Hepatocyte (in vitro differentiated cells): ENCODE results near the gene RGPD5. TPM values are rescaled to one million over a fixed set of nuclear protein-coding genes. Genes with fewer than 3 reads are reported as not detected.
"Not testable (repeated sequence)": the region's sequence is repeated elsewhere in the genome, so short reads cannot be mapped to it uniquely, and the experiment has no call there.

Experiments
- DNase-seq: peaks from one replicate; pipeline ENCODE4 v3.0.0-alpha.2; 2016; ENCODE audit warnings: low spot score
- H2AFZ ChIP-seq: fragments of 200-600 bp; sonication (generic); 2 replicates; pipeline ENCODE4 v1.6.0; 2016; ENCODE audit warnings: antibody characterized with exemption, mild to moderate bottlenecking
- H3K27ac ChIP-seq: fragments of 200-600 bp; sonication (generic); 2 replicates; pipeline ENCODE4 v1.5.1; 2016; ENCODE audit warnings: mild to moderate bottlenecking
- H3K27me3 ChIP-seq: fragments of 200-600 bp; sonication (generic); 2 replicates; pipeline ENCODE4 v1.6.1; 2016
- H3K36me3 ChIP-seq: fragments of 200-600 bp; sonication (generic); replicated peaks from 2 replicates; pipeline ENCODE4 v1.5.1; 2016; ENCODE audit warnings: low read depth; ENCODE audit not compliant: insufficient read depth
- H3K4me1 ChIP-seq: fragments of 200-600 bp; sonication (generic); 2 replicates; pipeline ENCODE4 v1.5.1; 2016; ENCODE audit warnings: mild to moderate bottlenecking, moderate library complexity; ENCODE audit not compliant: insufficient read depth
- H3K4me2 ChIP-seq: fragments of 200-600 bp; sonication (generic); 2 replicates; pipeline ENCODE4 v1.6.0; 2016
- H3K4me3 ChIP-seq: fragments of 200-600 bp; sonication (generic); 2 replicates; pipeline ENCODE4 v1.5.1; 2016; ENCODE audit warnings: mild to moderate bottlenecking
- H3K79me2 ChIP-seq: fragments of 200-600 bp; sonication (generic); 2 replicates; pipeline ENCODE4 v1.6.0; 2017; ENCODE audit warnings: mild to moderate bottlenecking
- H3K9me2 ChIP-seq: fragments of 200-600 bp; sonication (generic); replicated peaks from 2 replicates; pipeline ENCODE4 v1.6.0; 2017; ENCODE audit warnings: mild to moderate bottlenecking; ENCODE audit not compliant: insufficient read depth
- H3K9me3 ChIP-seq: fragments of 200-600 bp; sonication (generic); 2 replicates; pipeline ENCODE4 v1.5.1; 2016; ENCODE audit warnings: low read depth, mild to moderate bottlenecking
- H4K20me1 ChIP-seq: fragments of 200-600 bp; sonication (generic); 2 replicates; pipeline ENCODE4 v1.6.0; 2016; ENCODE audit warnings: mild to moderate bottlenecking; ENCODE audit not compliant: insufficient read depth, poor library complexity, severe bottlenecking
- WGBS: methylation state at CpG from one replicate; pipeline ENCODE4 v1.1.6; 2016; ENCODE audit warnings: low lambda C conversion rate; ENCODE audit errors: missing lambda C conversion rate; 5-methylcytosine and 5-hydroxymethylcytosine counted together
- polyA plus RNA-seq: library from polyadenylated mRNA; unstranded; fragments of >200 nt; fragmentation: Nextera tagmentation; extraction: Ambion mirVana; gene quantifications from 2 replicates; pipeline ENCODE4 v1.2.1, GENCODE V29; 2016
- total RNA-seq: library from RNA; depleted of rRNA; stranded (reverse); fragments of >200 nt; gene quantifications from 2 replicates; pipeline ENCODE4 v1.2.3, GENCODE V29; 2014

Gene RGPD5
- total and polyA plus RNA-seq, 2 experiments from 2014 or later: 11.6 to 46.3 TPM

GRCh38 chr2:109768934-109769333 lies 25.2 kb upstream of the RGPD5 start:
- H3K79me2 ChIP-seq, DNase-seq, H3K9me2 ChIP-seq, H3K27ac ChIP-seq, H2AFZ ChIP-seq, H3K4me1 ChIP-seq, H3K4me3 ChIP-seq, H4K20me1 ChIP-seq, H3K4me2 ChIP-seq, H3K27me3 ChIP-seq, H3K9me3 ChIP-seq, H3K36me3 ChIP-seq: not testable (repeated sequence)
- WGBS: no CpG with 5 or more reads among the region's 10 CpGs

DNA sequence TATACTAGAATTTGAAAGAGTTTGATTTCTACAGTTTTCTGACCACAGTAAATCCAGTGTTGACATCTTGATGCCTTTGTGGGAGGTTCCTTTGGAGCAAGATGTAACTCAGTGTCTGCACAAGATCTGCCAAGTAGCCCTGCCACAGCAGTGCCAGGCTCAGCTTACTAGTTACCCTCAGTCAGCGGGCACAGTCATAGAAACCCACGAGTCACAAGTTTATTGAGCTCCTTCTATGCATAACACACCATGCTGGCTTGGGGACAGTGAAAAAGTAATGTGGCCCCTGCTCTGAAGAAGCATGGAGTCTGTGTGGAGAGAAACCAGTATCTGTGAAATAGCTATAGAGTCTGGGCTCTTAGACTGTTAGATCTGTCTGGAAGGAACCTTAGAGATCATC lies 15.0 kb upstream of the RGPD5 start:
- not testable (repeated sequence) for H3K9me2 ChIP-seq, H3K4me1 ChIP-seq, H3K27me3 ChIP-seq, H3K4me2 ChIP-seq, H2AFZ ChIP-seq, H3K9me3 ChIP-seq, H3K36me3 ChIP-seq, H4K20me1 ChIP-seq, H3K27ac ChIP-seq, H3K79me2 ChIP-seq, DNase-seq, H3K4me3 ChIP-seq
- WGBS: no CpG with 5 or more reads among the region's 2 CpGs

GRCh38 chr2:109781147-109781816 lies 12.8 kb upstream of the RGPD5 start:
- not testable (repeated sequence) for H3K27me3 ChIP-seq, H3K4me3 ChIP-seq, H3K9me2 ChIP-seq, H4K20me1 ChIP-seq, H3K4me1 ChIP-seq, H3K27ac ChIP-seq, H2AFZ ChIP-seq, H3K36me3 ChIP-seq, H3K4me2 ChIP-seq, DNase-seq, H3K79me2 ChIP-seq, H3K9me3 ChIP-seq
- no CpG with 5 or more reads among the region's 15 CpGs for WGBS

- not testable (repeated sequence) for H4K20me1 ChIP-seq, H2AFZ ChIP-seq, H3K36me3 ChIP-seq, H3K27ac ChIP-seq, H3K4me3 ChIP-seq, H3K4me1 ChIP-seq, DNase-seq, H3K4me2 ChIP-seq, H3K27me3 ChIP-seq, H3K9me3 ChIP-seq, H3K9me2 ChIP-seq, H3K79me2 ChIP-seq
- WGBS: no CpG with 5 or more reads among the region's 2 CpGs
Measured at GRCh38 chr2:109782446-109782993, 11.6 kb upstream of the RGPD5 start.

DNA sequence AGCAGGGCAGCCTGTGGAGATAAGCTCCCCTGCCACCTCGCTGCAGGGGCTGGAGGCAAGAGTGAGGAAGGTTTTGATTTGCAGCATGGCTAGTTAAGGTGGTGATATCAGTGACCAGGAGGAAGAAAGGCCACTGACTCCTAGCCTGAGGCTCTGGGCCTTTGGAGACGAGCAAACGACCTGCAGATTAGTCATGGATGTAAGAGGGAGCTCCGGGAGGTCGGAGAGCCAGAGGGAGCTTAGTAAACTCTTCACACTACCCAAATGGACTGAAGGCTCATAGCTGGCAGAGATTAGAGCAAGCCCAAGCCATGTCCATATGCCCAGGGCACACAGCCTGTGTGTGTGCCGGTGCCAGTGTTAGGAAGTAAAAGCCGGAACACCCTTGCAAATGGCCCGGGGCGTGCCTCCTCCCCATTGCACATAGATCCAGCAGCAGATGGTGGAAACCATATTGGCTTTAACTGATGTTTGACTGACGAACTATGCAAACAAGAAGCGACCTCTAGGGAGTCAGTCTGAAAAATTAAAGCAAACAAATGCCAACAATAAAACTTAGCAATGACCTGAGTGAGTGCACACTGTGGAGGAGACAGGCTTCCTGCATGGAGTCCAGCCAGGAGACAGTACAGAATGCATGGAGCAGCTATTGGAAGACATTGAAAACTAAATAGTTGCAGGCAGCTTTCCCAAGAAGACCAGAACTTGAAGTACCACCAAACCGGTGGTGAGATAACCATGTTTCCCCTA lies 2.4 kb upstream of the RGPD5 start:
- H3K79me2 ChIP-seq, DNase-seq, H3K36me3 ChIP-seq, H3K27me3 ChIP-seq, H3K27ac ChIP-seq, H3K4me3 ChIP-seq, H3K4me1 ChIP-seq, H3K9me3 ChIP-seq, H3K4me2 ChIP-seq, H3K9me2 ChIP-seq, H4K20me1 ChIP-seq, H2AFZ ChIP-seq: not testable (repeated sequence)
- no CpG with 5 or more reads among the region's 12 CpGs for WGBS

DNA sequence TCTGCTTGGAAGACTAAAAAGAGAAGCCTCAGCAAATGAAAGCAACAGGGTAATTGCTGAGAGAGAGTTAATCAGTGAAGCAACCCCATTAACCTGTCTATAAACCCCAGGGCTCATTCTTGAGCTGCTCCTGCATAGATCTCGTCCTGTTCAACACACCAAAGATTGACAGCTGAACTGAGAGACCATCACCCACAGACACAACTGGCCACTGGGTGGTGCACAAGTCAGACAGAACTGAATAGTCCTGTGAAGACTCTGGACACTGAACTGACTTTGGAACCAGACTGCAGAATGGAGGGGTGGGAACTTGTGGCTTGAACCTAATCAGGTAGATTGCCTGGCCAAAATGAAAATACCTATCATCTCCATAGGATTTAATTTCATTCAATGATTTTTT lies 1.4 kb upstream of the RGPD5 start:
- H3K4me3 ChIP-seq, DNase-seq, H3K27me3 ChIP-seq, H2AFZ ChIP-seq, H4K20me1 ChIP-seq, H3K9me3 ChIP-seq, H3K27ac ChIP-seq, H3K4me2 ChIP-seq, H3K36me3 ChIP-seq, H3K4me1 ChIP-seq, H3K79me2 ChIP-seq, H3K9me2 ChIP-seq: not testable (repeated sequence)
- WGBS: no CpG with 5 or more reads among the region's 1 CpG

DNA sequence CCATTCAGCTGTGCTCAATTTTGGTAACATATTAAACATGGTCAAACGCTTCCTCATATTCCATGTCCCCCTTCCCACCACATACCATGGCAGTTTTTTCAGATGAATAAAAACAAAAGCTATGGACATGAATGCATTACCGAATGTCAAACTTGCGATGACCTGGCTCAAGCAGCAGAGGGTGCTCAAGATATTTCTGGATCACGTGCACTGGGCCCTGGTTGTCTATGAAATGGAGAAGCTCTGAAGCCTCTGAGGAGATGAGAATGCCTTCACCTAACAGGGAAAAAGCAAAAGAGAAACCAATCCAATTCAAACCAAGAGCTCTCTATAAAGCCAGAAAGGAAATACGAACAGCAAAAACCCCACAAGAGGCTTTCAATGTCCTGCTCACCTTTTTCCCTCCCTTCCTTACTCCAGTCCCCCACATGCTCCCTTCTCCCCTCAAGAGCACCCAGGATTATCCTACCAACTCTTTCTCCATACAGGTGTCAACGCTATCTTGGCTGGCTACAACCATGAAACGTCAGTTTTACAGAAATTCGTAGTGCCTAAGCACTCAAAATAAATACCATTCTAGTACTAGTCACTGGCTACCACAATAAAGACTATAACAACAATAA lies 77.1 kb downstream of the RGPD5 start:
- H4K20me1 ChIP-seq: not testable (repeated sequence)
- WGBS: no CpG with 5 or more reads among the region's 8 CpGs

GRCh38 chr2:109876625-109877024 lies 82.5 kb downstream of the RGPD5 start:
- H3K9me3 ChIP-seq, H4K20me1 ChIP-seq, H3K27ac ChIP-seq, H3K27me3 ChIP-seq, H3K4me1 ChIP-seq, H3K36me3 ChIP-seq, H3K4me2 ChIP-seq, H3K9me2 ChIP-seq, DNase-seq, H3K4me3 ChIP-seq, H2AFZ ChIP-seq, H3K79me2 ChIP-seq: not testable (repeated sequence)
- WGBS: no CpG with 5 or more reads among the region's 3 CpGs

More for the DNA sequence above, 77.1 kb downstream of the RGPD5 start:
- not testable (repeated sequence) for H2AFZ ChIP-seq, DNase-seq, H3K36me3 ChIP-seq, H3K27ac ChIP-seq, H3K4me1 ChIP-seq, H3K9me3 ChIP-seq, H3K27me3 ChIP-seq, H3K79me2 ChIP-seq, H3K4me2 ChIP-seq, H3K9me2 ChIP-seq, H3K4me3 ChIP-seq
